PC-9 (cell line): ENCODE results near the gene EVL. TPM values are rescaled to one million over a fixed set of nuclear protein-coding genes. Genes with fewer than 3 reads are reported as not detected.

Source experiments
- BruUV-seq: library from RNA; stranded (reverse); fragments of 400-500 nt; replicated peaks from 2 replicates; lab custom pipeline; 2021; lab: Mats Ljungman, UMichigan
- CTCF ChIA-PET: fragments of 300-600 bp; sonication (Branson Sonifier 250); formaldehyde crosslinking; loops from one replicate; lab custom pipeline; 2022; ENCODE audit warnings: antibody characterized with exemption; lab: Charles Lee
- POLR2A ChIA-PET: fragments of 300-600 bp; sonication (Branson Sonifier 250); formaldehyde crosslinking; loops from one replicate; lab custom pipeline; 2022; ENCODE audit warnings: antibody characterized with exemption; ENCODE audit not compliant: unreplicated experiment; lab: Charles Lee
- DNase-seq, 2 experiments: peaks; one replicate each; pipeline versions ENCODE4 v3.0.0 to v3.0.0-alpha.2; 2015 to 2022; ENCODE audit warnings: mixed read lengths in 1 of 2
- H2AFZ ChIP-seq: fragments of 200-600 bp; sonication (generic); 2 replicates; pipeline ENCODE4 v1.8.1; 2017; ENCODE audit warnings: antibody characterized with exemption
- H3F3A ChIP-seq: fragments of 200-600 bp; sonication (generic); 2 replicates; pipeline ENCODE4 v1.8.1; 2017; ENCODE audit warnings: antibody characterized with exemption, mild to moderate bottlenecking, low read depth; ENCODE audit not compliant: insufficient read depth
- H3K27ac ChIP-seq: fragments of 200-600 bp; sonication (generic); 2 replicates; pipeline ENCODE4 v1.6.1; 2016; ENCODE audit warnings: mixed run types
- H3K27me3 ChIP-seq: fragments of 200-600 bp; sonication (generic); 2 replicates; pipeline ENCODE4 v1.6.1; 2016; ENCODE audit warnings: low read depth, mixed run types; ENCODE audit not compliant: insufficient read depth
- H3K36me3 ChIP-seq: fragments of 200-600 bp; sonication (generic); 2 replicates; pipeline ENCODE4 v1.6.1; 2016; ENCODE audit warnings: low read depth, mixed run types
- H3K4me1 ChIP-seq: fragments of 200-600 bp; sonication (generic); replicated peaks from 2 replicates; pipeline ENCODE4 v1.6.1; 2016; ENCODE audit warnings: mixed run types; ENCODE audit not compliant: insufficient read depth
- H3K4me2 ChIP-seq: fragments of 200-600 bp; sonication (generic); 2 replicates; pipeline ENCODE4 v1.6.1; 2017; ENCODE audit warnings: mixed run types
- H3K4me3 ChIP-seq: fragments of 200-600 bp; sonication (generic); 2 replicates; pipeline ENCODE4 v1.6.1; 2016; ENCODE audit warnings: mixed run types
- H3K79me2 ChIP-seq: fragments of 200-600 bp; sonication (generic); 2 replicates; pipeline ENCODE4 v1.6.1; 2017; ENCODE audit warnings: low read depth, mixed run types
- H3K9me2 ChIP-seq: fragments of 200-600 bp; sonication (generic); 2 replicates; pipeline ENCODE4 v1.8.1; 2017; ENCODE audit warnings: mild to moderate bottlenecking; ENCODE audit not compliant: insufficient read depth
- H3K9me3 ChIP-seq: fragments of 200-600 bp; sonication (generic); 2 replicates; pipeline ENCODE4 v1.8.1; 2016; ENCODE audit warnings: low read depth; ENCODE audit not compliant: insufficient read depth
- H4K20me1 ChIP-seq: fragments of 200-600 bp; sonication (generic); 2 replicates; pipeline ENCODE4 v1.8.1; 2017; ENCODE audit not compliant: insufficient read depth
- CTCF ChIP-seq: fragments of 200-600 bp; sonication (generic); conservative IDR thresholded peaks from 2 replicates; pipeline ENCODE4 v1.6.1; 2017; ENCODE audit warnings: mixed run types, antibody characterized with exemption, mild to moderate bottlenecking, moderate library complexity
- EZH2 ChIP-seq: fragments of 200-600 bp; sonication (generic); IDR thresholded peaks from 2 replicates; pipeline ENCODE4 v1.8.0; 2017; ENCODE audit warnings: antibody characterized with exemption, low read depth
- intact Hi-C: fragments of 100-400 bp; cut with micrococcal nuclease; formaldehyde crosslinking; loops from one replicate; pipeline ENCODE4 v1.10.0; 2022; ENCODE audit not compliant: unreplicated experiment
- total RNA-seq: library from RNA; stranded (reverse); gene quantifications from 2 replicates; pipeline ENCODE4 v1.2.3, GENCODE V29; 2021

The EVL gene
- total RNA-seq, 1 experiment from 2014 or later, result 5.9 TPM

- no peak for TF ChIP-seq EZH2
- no peak for TF ChIP-seq CTCF
- intact Hi-C loops, result no loop called here
- Histone ChIP-seq H2AFZ (no peak overlapping the region), H3K4me3 (no peak overlapping the region), H3F3A (no peaks in the 10 kb centered on the region), H3K4me1 (peaks cover 17% of the 10 kb centered on the region), H3K9me3 (no peaks in the 10 kb centered on the region), H3K4me2 (no peak overlapping the region), H3K79me2 (no peaks in the 10 kb centered on the region), H3K27ac (no peak overlapping the region), H3K9me2 (no peaks in the 10 kb centered on the region), H4K20me1 (no peaks in the 10 kb centered on the region), H3K36me3 (no peaks in the 10 kb centered on the region), H3K27me3 (no peaks in the 10 kb centered on the region)
- BruUV-seq, result no TSS peak
- CTCF ChIA-PET, result interaction anchor here (0.6 kb wide), 1 partner anchor 507 kb away, joined by 3 read pairs; no protein-coding TSS in a partner anchor
- POLR2A ChIA-PET, result interaction anchor here (0.6 kb wide), 1 partner anchor 12 kb away, joined by 17 read pairs; no protein-coding TSS in a partner anchor
- DNase-seq, result no peak
Observed at GRCh38 chr14:100138082-100138787, 73.0 kb downstream of the EVL start.

- CTCF ChIA-PET, result no interaction called here
- Histone ChIP-seq H3K4me2 (no peak overlapping the region), H3K27ac (no peak overlapping the region), H2AFZ (no peak overlapping the region), H3K27me3 (no peaks in the 10 kb centered on the region), H3K9me3 (no peaks in the 10 kb centered on the region), H3K79me2 (no peaks in the 10 kb centered on the region), H3K4me3 (no peak overlapping the region), H4K20me1 (no peaks in the 10 kb centered on the region), H3F3A (no peaks in the 10 kb centered on the region), H3K4me1 (peaks cover 18% of the 10 kb centered on the region), H3K9me2 (no peaks in the 10 kb centered on the region), H3K36me3 (no peaks in the 10 kb centered on the region)
- POLR2A ChIA-PET, result interaction anchor here (0.6 kb wide), 1 partner anchor 11 kb away, joined by 17 read pairs; no protein-coding TSS in a partner anchor
- no TSS peak for BruUV-seq
- intact Hi-C loops, result no loop called here
- no peak for TF ChIP-seq CTCF
- TF ChIP-seq EZH2, result no peak
- no peak for DNase-seq
Observed at GRCh38 chr14:100138955-100139354, 73.7 kb downstream of the EVL start.

- no peaks in the 10 kb centered on the region for H3K9me3 ChIP-seq
- peaks cover 18% of the 10 kb centered on the region for H3K4me1 ChIP-seq
- H3K4me3 ChIP-seq, result no peak overlapping the region
- no peaks in the 10 kb centered on the region for H3K36me3 ChIP-seq
- DNase-seq, result no peak
- H2AFZ ChIP-seq, result no peak overlapping the region
- ChIA-PET POLR2A (no interaction called here), CTCF (no interaction called here)
- no peaks in the 10 kb centered on the region for H3K27me3 ChIP-seq
- intact Hi-C loops, result no loop called here
- TF ChIP-seq EZH2, result no peak
- no peak for TF ChIP-seq CTCF
- H3K27ac ChIP-seq, result no peak overlapping the region
- no peaks in the 10 kb centered on the region for H4K20me1 ChIP-seq
- H3K79me2 ChIP-seq, result no peaks in the 10 kb centered on the region
- H3K9me2 ChIP-seq, result no peaks in the 10 kb centered on the region
- no peak overlapping the region for H3K4me2 ChIP-seq
- H3F3A ChIP-seq, result no peaks in the 10 kb centered on the region
- no TSS peak for BruUV-seq
Observed at GRCh38 chr14:100140452-100141078, 75.3 kb downstream of the EVL start.
